Cortex of kidney (tissue), 1 donor: ENCODE results near the gene VWA3B.
"Not testable (repeated sequence)": the region's sequence is repeated elsewhere in the genome, so short reads cannot be mapped to it uniquely, and the experiment has no call there.

Source experiments
- DNase-seq: peaks from one replicate; lab custom pipeline; 2025; lab: John Stamatoyannopoulos, UW

VWA3B gene

GRCh38 chr2:98253461-98254070, 166.6 kb downstream of the VWA3B start:
- no peak for DNase-seq

- DNase-seq = no peak
Measured at GRCh38 chr2:98254504-98255059, 167.6 kb downstream of the VWA3B start.

- DNase-seq = no peak
Measured at GRCh38 chr2:98258906-98259305, 171.9 kb downstream of the VWA3B start.

- no peak for DNase-seq
Measured at GRCh38 chr2:98263362-98263761, 176.4 kb downstream of the VWA3B start.

GRCh38 chr2:98268225-98268624, 181.3 kb downstream of the VWA3B start:
- not testable (repeated sequence) for DNase-seq

DNA sequence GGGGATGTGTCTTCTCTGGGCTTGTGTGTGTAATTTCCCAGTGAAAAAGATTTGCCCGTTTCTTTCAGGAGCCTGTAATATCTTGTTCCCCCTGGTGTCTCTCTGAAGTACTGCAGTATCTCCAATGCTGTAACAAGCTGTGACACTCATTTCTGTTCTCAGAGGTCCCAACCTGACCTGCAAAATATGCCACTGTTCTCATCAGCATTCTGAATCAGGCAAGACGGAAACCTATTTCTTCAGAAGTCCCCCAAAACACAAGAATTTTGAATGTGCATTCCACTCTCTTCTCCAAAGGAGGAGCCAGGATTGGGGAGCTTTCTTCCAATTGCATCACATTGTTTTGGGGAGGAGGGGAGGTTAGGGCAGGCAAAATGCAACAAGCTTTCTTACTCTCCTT, 182.3 kb downstream of the VWA3B start:
- no peak for DNase-seq

- no peak for DNase-seq
Measured at GRCh38 chr2:98269830-98270229, 182.9 kb downstream of the VWA3B start.

- no peak for DNase-seq
Measured at GRCh38 chr2:98277162-98277859, 190.3 kb downstream of the VWA3B start.

GRCh38 chr2:98278074-98278473, 191.1 kb downstream of the VWA3B start:
- DNase-seq = no peak

GRCh38 chr2:98280376-98281102, 193.6 kb downstream of the VWA3B start:
- DNase-seq = no peak

DNA sequence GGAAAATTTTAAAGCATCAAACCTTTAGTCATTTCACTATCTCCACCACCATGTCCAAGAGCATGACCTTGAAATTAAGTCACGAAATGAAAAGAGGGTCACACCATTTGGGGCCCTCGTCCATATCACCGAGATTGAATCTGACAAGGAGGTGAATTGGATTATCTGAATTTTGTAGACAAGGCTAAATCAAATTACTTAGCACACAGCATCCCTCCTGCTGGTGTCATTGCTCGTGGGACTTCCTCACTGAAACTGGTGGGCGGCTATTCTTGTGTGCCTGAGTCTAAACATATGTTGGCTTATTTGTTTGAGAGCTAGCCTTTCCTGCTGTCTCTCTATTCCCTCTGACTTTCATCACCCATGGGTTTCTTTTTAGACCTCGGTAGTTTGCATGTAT, 194.6 kb downstream of the VWA3B start:
- no peak for DNase-seq

DNA sequence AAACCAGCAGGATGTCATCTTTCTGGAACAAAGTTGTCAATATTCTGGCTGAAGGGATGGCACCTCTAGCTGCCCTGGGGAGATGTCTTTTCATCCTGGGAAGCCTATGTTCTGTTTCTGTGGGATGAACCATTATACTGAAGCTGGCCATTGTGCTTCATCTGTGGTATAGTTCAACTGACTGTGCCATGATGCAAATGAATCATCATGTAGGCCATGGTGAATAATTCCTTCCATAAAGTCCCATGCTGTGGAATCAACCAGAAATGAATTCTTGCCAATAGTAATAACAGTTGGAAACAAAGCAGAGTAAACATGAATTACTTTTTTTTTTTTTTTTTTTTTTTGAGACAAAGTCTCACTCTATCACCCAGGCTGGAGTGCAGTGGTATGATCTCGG, 195.1 kb downstream of the VWA3B start:
- DNase-seq = no peak

DNA sequence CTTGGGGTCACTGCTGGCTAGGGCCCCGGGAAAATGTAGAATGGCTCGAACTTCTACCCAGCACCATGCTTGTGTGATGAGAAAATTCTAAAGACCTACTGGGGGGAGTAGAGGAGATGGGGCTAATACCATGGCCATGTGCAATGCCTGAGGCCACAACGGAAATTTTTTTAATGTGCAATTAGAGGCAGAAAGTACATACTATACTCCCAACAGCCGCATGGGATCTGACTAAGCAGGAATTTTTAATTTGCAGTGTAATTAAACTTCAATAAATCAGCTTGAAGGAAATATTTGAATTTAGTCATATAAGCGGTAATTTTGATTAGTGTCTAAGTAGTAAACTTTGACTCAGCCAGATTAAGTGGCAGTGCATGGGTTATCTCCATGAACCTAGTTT, 206.1 kb downstream of the VWA3B start:
- no peak for DNase-seq

DNA sequence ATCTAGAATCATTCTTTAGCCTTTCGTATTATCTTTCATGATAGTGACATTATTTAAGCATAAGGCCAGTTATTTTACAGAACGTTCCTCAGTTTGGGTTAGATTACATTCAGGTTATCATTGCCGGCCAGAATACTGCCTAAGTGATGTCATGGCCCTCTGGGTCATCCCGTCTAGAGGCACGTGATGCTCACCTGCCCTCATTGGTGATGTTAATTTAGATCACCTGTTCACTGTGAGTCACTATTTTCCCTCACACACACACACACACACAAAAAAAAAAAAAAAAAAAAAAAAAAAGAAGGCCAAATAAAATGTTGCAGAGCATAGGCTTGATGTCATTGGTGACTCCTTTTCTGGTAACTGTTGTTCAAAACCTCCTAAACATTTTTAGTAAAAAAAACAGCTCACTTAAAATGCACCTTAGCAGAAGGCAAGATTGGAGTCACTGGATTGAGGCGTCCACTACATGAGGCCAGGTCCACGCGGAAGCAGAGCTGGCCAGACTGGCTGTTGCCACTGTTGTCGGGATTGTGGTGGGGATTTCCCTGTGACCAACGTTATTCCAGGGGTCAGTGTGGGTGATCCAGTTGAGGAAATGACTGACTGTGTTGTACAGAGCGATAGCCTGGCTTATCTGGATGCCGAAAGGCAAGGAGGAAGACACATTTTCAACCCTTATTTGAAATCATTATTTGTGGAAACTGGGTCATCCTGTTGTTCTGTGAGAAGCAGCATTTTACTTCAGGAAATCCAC, 207.1 kb downstream of the VWA3B start:
- no peak for DNase-seq

DNA sequence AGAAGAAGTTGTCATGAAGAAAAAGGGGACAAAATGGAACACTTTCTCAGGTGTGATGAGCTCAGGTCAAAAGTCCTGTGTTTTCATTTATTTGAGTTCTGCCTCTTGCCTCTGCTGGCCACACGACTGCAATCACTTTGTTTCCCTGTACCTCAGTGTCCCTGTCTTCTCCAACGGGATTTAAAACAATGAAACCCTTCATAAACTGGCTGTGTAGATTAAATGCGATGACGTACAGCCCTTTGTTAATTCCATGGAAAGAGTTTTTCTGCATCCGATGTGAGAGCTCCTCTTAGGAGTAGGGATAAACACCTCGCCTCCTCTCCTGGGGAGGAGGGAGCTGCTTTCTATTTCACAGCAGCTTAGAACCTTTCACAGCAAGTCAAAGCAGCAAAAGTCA, 207.7 kb downstream of the VWA3B start:
- DNase-seq = no peak

GRCh38 chr2:98295275-98295674, 208.3 kb downstream of the VWA3B start:
- DNase-seq = no peak

DNA sequence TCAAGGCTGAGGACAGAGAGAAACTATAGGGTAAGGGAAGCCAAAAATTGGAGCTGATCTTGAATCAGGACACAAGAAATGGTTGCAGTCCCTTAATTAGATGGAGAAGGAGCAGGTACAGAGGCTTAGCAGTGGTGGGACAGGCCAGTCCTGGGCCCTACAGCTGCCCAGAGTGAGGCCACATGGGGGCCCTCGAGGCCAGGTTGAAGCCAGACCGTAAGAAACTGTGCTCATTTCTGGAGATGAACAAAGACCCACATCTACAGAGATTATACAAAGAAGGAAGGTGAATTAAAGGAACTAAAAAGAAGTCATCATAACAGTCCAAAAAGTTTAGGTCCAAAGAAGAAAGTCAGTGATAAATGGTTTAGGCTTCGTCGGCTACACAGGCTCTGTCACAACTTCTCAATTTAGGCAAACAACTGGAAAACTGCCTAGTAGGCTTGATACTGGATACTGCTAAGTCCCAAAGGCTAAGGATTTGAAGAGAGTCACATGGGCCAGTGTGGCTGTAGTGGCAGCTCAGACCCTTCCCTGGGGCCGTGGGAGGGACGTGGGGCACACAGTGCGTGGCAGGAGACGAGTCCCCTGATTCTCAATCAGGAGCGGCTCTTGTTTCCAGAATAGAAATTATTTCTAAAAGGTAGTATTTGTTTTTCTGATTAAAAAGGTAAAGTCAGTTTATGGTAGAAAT, 208.9 kb downstream of the VWA3B start:
- DNase-seq = no peak

DNA sequence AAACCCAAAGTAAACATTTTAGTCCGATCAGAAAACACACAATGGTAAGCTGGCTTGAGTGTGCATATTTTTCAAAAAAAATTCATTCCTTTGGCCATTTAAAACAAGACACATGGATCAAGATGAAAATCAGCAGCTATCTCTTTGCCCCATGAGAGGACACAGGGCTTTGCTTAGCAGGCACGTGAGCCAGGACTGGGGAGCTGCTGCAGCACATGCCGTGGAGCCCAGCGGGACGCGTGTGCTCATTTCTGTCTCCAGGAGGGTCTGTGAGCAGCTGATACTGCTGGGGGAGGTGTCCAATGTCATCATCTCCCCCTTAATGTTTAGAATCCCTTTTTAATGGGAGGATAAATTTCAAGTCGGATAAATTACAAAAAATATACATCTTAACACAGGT, 209.5 kb downstream of the VWA3B start:
- DNase-seq = no peak

GRCh38 chr2:98297817-98298682, 211.1 kb downstream of the VWA3B start:
- no peak for DNase-seq

DNA sequence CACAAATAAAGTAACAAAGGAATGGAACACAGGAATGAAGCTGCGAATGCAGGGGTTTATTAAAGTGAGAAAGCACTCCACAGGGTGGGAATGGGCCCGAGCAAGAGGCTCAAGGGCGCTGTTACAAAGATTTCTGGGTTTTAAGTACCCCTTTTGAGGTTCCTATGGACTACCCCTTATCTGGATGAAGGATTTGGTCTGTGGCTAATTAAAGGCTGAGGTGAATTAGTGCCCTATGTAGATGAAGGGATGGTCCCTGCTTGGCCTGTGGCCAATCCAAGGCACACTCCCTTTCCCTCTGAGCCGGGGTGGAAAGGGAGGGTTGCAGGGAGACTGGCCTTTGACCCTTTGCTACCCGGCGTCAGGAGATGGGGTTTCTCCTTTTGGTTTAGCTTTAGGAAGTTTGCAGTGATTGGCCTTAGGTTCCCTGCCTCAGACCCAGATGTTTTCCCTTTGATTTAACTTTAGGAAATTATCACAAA, 211.8 kb downstream of the VWA3B start:
- no peak for DNase-seq
